KMS-11 (cell line): Measurements from ENCODE around the gene GRID2.

Experiments used
- H2AFZ ChIP-seq: fragments of 200-600 bp; sonication (generic); 2 replicates; pipeline ENCODE4 v1.6.1; 2016; ENCODE audit warnings: antibody characterized with exemption, mixed run types, low read depth
- H3K27ac ChIP-seq: fragments of 200-600 bp; sonication (generic); 2 replicates; pipeline ENCODE4 v1.6.1; 2016; ENCODE audit warnings: mild to moderate bottlenecking, mixed run types
- H3K27me3 ChIP-seq: fragments of 200-600 bp; sonication (generic); 2 replicates; pipeline ENCODE4 v1.6.1; 2017; ENCODE audit warnings: mild to moderate bottlenecking, low read depth, mixed run types, moderate library complexity; ENCODE audit not compliant: insufficient read depth
- H3K36me3 ChIP-seq: fragments of 200-600 bp; sonication (generic); 2 replicates; pipeline ENCODE4 v1.6.1; 2017; ENCODE audit warnings: mild to moderate bottlenecking, mixed run types; ENCODE audit not compliant: insufficient read depth
- H3K4me1 ChIP-seq: fragments of 200-600 bp; sonication (generic); 2 replicates; pipeline ENCODE4 v1.6.1; 2016; ENCODE audit warnings: mild to moderate bottlenecking, low read depth, mixed run types; ENCODE audit not compliant: poor library complexity, severe bottlenecking
- H3K4me2 ChIP-seq: fragments of 200-600 bp; sonication (generic); 2 replicates; pipeline ENCODE4 v1.7.0; 2016; ENCODE audit warnings: mild to moderate bottlenecking, mixed run types
- H3K4me3 ChIP-seq: fragments of 200-600 bp; sonication (generic); IDR thresholded peaks from 2 replicates; pipeline ENCODE4 v1.6.1; 2017; ENCODE audit warnings: low read depth, low read length, mixed read lengths; ENCODE audit not compliant: insufficient read depth
- H3K79me2 ChIP-seq: fragments of 200-600 bp; sonication (generic); 2 replicates; pipeline ENCODE4 v1.6.1; 2016; ENCODE audit warnings: low read depth, mixed run types; ENCODE audit not compliant: insufficient read depth
- H3K9ac ChIP-seq: fragments of 200-600 bp; sonication (generic); 2 replicates; pipeline ENCODE4 v1.6.1; 2016; ENCODE audit warnings: mild to moderate bottlenecking, mixed run types
- H4K20me1 ChIP-seq: fragments of 200-600 bp; sonication (generic); 2 replicates; pipeline ENCODE4 v1.6.1; 2016; ENCODE audit warnings: mild to moderate bottlenecking, mixed run types; ENCODE audit not compliant: insufficient read depth
- CTCF ChIP-seq: fragments of 200-600 bp; sonication (generic); conservative IDR thresholded peaks from 2 replicates; pipeline ENCODE4 v1.6.1; 2017; ENCODE audit warnings: low read depth, mild to moderate bottlenecking, antibody characterized with exemption, low read length, moderate library complexity, mixed read lengths

The GRID2 gene

GRCh38 chr4:92299152-92299551 is 4.6 kb upstream of the GRID2 start:
- TF ChIP-seq CTCF: no peak
- no peaks in the 10 kb centered on the region for H3K27me3 ChIP-seq
- no peaks in the 10 kb centered on the region for H4K20me1 ChIP-seq
- H3K27ac ChIP-seq: no peak overlapping the region
- H3K79me2 ChIP-seq: no peaks in the 10 kb centered on the region
- H3K4me1 ChIP-seq: no peaks in the 10 kb centered on the region
- no peak overlapping the region for H3K4me3 ChIP-seq
- no peak overlapping the region for H3K9ac ChIP-seq
- no peak overlapping the region for H3K4me2 ChIP-seq
- H2AFZ ChIP-seq: no peak overlapping the region
- H3K36me3 ChIP-seq: no peaks in the 10 kb centered on the region

- Histone ChIP-seq H2AFZ (peak overlapping the region; percentile 74; the same call in 1 of the 2 replicates), H3K4me1 (no peaks in the 10 kb centered on the region), H3K4me2 (peak overlapping the region; percentile 18; the same call in 1 of the 2 replicates), H3K79me2 (no peaks in the 10 kb centered on the region), H3K27me3 (no peaks in the 10 kb centered on the region), H3K9ac (no peak overlapping the region), H3K27ac (no peak overlapping the region), H3K36me3 (no peaks in the 10 kb centered on the region), H3K4me3 (no peak overlapping the region), H4K20me1 (no peaks in the 10 kb centered on the region)
- no peak for TF ChIP-seq CTCF
These were observed 355 bp downstream of the GRID2 start for GRCh38 chr4:92304121-92304520.

- H3K27me3 ChIP-seq: no peaks in the 10 kb centered on the region
- H4K20me1 ChIP-seq: no peaks in the 10 kb centered on the region
- H3K4me1 ChIP-seq: no peaks in the 10 kb centered on the region
- no peak overlapping the region for H3K4me2 ChIP-seq
- H2AFZ ChIP-seq: no peak overlapping the region
- no peak overlapping the region for H3K27ac ChIP-seq
- H3K36me3 ChIP-seq: no peaks in the 10 kb centered on the region
- TF ChIP-seq CTCF: no peak
- H3K79me2 ChIP-seq: no peaks in the 10 kb centered on the region
- H3K4me3 ChIP-seq: no peak overlapping the region
- H3K9ac ChIP-seq: no peak overlapping the region
These were observed 840 bp downstream of the GRID2 start for GRCh38 chr4:92304606-92305005.

GRCh38 chr4:92305148-92305877 is 1.5 kb downstream of the GRID2 start:
- Histone ChIP-seq H2AFZ (no peak overlapping the region), H3K36me3 (no peaks in the 10 kb centered on the region), H3K4me3 (no peak overlapping the region), H3K4me1 (no peaks in the 10 kb centered on the region), H3K4me2 (no peak overlapping the region), H3K79me2 (no peaks in the 10 kb centered on the region), H3K27me3 (no peaks in the 10 kb centered on the region), H3K9ac (no peak overlapping the region), H4K20me1 (no peaks in the 10 kb centered on the region), H3K27ac (no peak overlapping the region)
- TF ChIP-seq CTCF: no peak
